Activated CD4-positive, alpha-beta memory T cell treated with anti-CD3 and anti-CD28 coated beads, Interleukin-2, amount 10 ng/mL, durations not matched to agents 7 days and 5 days (primary cell): ENCODE measurements around the gene PPT1. TPM values are rescaled to one million over a fixed set of nuclear protein-coding genes. Genes with fewer than 3 reads are reported as not detected.
"Not testable (repeated sequence)": the region's sequence is repeated elsewhere in the genome, so short reads cannot be mapped to it uniquely, and the experiment has no call there.

ENCODE experiments used
- CTCF ChIA-PET: fragments of 350-600 bp; sonication (Branson Sonifier 250); formaldehyde crosslinking; loops from one replicate; lab custom pipeline; 2021; ENCODE audit warnings: antibody characterized with exemption, inconsistent platforms; lab: Charles Lee
- POLR2A ChIA-PET: fragments of 350-600 bp; sonication (Branson Sonifier 250); formaldehyde crosslinking; loops from one replicate; lab custom pipeline; 2021; ENCODE audit warnings: antibody characterized with exemption; lab: Charles Lee
- DNase-seq: peaks from one replicate; pipeline ENCODE4 v3.0.0-alpha.2; 2020
- H3K27ac Mint-ChIP-seq: one replicate; pipeline ENCODE4 v1.8.0; 2021; ENCODE audit warnings: mild to moderate bottlenecking, mixed read lengths
- H3K27me3 Mint-ChIP-seq: one replicate; pipeline ENCODE4 v1.8.0; 2021; ENCODE audit warnings: mixed read lengths
- H3K36me3 Mint-ChIP-seq: one replicate; pipeline ENCODE4 v1.8.0; 2021; ENCODE audit warnings: low read depth, mixed read lengths
- H3K4me1 Mint-ChIP-seq: one replicate; pipeline ENCODE4 v1.8.0; 2021; ENCODE audit warnings: mixed read lengths
- H3K4me3 Mint-ChIP-seq: one replicate; pipeline ENCODE4 v1.8.0; 2021; ENCODE audit warnings: mild to moderate bottlenecking, mixed read lengths
- H3K9me3 Mint-ChIP-seq: one replicate; pipeline ENCODE4 v1.8.0; 2021; ENCODE audit warnings: mixed read lengths
- total RNA-seq, 2 experiments: library from RNA; stranded (reverse); gene quantifications; one replicate each; pipeline ENCODE4 v1.2.3, GENCODE V29; 2021

PPT1 gene
- total RNA-seq, 2 experiments from 2014 or later = 76.9 to 83.4 TPM

DNA sequence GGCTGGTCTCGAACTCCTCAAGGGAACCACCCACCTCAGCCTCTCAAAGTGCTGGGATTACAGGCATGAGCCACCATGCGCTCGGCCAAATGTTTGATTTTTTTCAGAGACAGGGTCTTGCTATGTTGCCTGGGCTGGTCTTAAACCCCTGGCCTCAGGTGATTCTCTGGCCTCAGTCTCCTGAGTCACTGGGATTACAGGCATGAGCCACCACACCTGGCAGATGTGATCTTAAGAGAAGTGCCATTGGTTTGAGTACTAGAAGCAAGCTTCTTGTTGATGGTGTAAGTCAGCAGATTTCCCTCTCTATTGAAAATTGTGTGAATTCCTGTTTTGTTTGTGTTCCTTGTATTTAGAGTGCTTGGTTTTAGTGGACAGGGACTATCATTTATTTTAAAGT is 51.3 kb downstream of the PPT1 start:
- Mint-ChIP-seq H3K9me3 (no peaks in the 10 kb centered on the region), H3K27me3 (no peaks in the 10 kb centered on the region), H3K4me3 (peak overlapping the region; percentile 88), H3K4me1 (peaks cover 76% of the 10 kb centered on the region), H3K36me3 (peaks cover 86% of the 10 kb centered on the region), H3K27ac (peak overlapping the region; percentile 60)
- ChIA-PET CTCF (interaction anchor here (0.7 kb wide), 1 partner anchor 11 kb away, joined by 5 read pairs; no protein-coding TSS in a partner anchor), POLR2A (interaction anchor here (2.5 to 14.1 kb wide), 2 partner anchors 16 to 28 kb away, joined by 7 to 253 read pairs; no protein-coding TSS in a partner anchor)
- DNase-seq = no peak

DNA sequence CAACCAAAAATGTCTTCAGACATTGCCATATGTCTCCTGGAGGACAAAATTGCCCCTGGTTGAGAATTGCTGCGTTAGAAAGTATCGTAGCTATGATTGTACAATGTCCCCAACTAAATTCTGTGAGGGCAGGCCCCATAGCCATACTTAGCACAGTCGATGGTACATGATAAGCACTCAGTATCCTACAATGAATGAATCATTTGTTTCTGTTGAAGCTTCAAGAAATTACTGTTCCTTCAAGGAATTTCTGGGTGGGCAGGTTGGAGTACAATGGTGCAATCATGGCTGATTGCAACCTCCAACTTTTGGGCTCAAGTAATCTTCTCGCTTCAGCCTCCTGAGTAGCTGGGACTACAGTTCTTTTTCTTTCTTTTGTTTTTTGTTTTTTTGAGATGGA is 51.9 kb downstream of the PPT1 start:
- Mint-ChIP-seq H3K4me1 (peaks cover 73% of the 10 kb centered on the region), H3K27me3 (no peaks in the 10 kb centered on the region), H3K27ac (peak overlapping the region; percentile 60), H3K9me3 (no peaks in the 10 kb centered on the region), H3K36me3 (peaks cover 89% of the 10 kb centered on the region), H3K4me3 (peak overlapping the region; percentile 88)
- CTCF ChIA-PET = interaction anchor here (0.7 to 2.4 kb wide), 4 partner anchors 11 to 16 kb away, joined by 3 to 7 read pairs (median 5); no protein-coding TSS in a partner anchor
- POLR2A ChIA-PET = interaction anchor here (2.5 to 14.1 kb wide), 2 partner anchors 17 to 29 kb away, joined by 7 to 253 read pairs; no protein-coding TSS in a partner anchor
- DNase-seq = no peak

DNA sequence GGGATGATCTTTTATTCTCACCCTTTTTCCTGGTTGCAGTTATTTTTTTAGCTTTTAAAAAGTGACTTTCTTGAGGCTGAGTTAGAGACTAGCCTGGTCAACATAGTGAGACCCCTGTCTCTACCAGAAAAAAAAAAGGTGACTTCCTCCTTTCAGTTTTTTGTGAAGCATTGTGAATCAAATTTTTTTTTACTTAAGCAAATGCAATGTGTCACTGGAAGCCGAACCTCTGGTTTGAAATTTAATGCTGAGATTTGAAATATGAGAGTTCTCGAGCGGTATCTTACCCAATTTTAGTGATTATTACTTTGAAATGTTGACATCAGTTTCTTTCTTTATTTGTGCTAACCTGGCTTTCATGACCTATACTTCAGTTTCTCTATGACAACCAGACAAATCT is 52.9 kb downstream of the PPT1 start:
- no peaks in the 10 kb centered on the region for H3K9me3 Mint-ChIP-seq
- H3K4me1 Mint-ChIP-seq = peaks cover 68% of the 10 kb centered on the region
- no peak for DNase-seq
- peak overlapping the region; percentile 88 for H3K4me3 Mint-ChIP-seq
- no peaks in the 10 kb centered on the region for H3K27me3 Mint-ChIP-seq
- peak overlapping the region; percentile 74 for H3K27ac Mint-ChIP-seq
- CTCF ChIA-PET = interaction anchor here (1.7 to 2.4 kb wide), 2 partner anchors 12 to 14 kb away, joined by 5 to 7 read pairs; no protein-coding TSS in a partner anchor
- POLR2A ChIA-PET = interaction anchor here (1.0 to 14.1 kb wide), 3 partner anchors 8 to 30 kb away, joined by 3 to 253 read pairs (median 7); no protein-coding TSS in a partner anchor
- H3K36me3 Mint-ChIP-seq = peaks cover 82% of the 10 kb centered on the region

DNA sequence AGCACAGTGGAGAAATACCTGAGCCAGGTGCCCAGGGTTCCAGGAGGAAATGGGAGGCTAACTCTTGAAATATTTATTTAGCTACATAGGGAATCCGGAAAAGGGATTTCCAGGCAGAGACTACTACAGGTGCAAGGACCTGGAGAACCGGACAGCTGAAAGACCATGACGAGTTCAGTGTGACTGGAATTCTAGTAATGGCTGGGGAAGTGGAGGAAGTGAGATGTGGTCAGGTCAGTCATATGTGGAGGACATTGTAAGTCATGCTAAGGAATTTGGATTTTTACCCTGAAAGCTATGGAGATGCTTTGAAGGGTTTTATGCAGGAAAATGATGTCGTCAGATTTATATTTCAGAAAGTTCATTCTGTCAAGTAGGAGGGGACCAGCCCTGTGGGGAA is 54.7 kb downstream of the PPT1 start:
- Mint-ChIP-seq H3K27ac (peak overlapping the region; percentile 70), H3K4me3 (peak overlapping the region; percentile 88), H3K27me3 (no peaks in the 10 kb centered on the region), H3K36me3 (peaks cover 74% of the 10 kb centered on the region), H3K9me3 (no peaks in the 10 kb centered on the region), H3K4me1 (peaks cover 63% of the 10 kb centered on the region)
- ChIA-PET POLR2A (interaction anchor here (1.0 to 14.1 kb wide), 5 partner anchors 8 to 344 kb away, joined by 3 to 253 read pairs (median 38); partner anchors contain the start of gene MYCL), CTCF (interaction anchor here (0.7 to 1.5 kb wide), 4 partner anchors 8 to 66 kb away, joined by 3 to 4 read pairs (median 3); no protein-coding TSS in a partner anchor)
- no peak for DNase-seq

DNA sequence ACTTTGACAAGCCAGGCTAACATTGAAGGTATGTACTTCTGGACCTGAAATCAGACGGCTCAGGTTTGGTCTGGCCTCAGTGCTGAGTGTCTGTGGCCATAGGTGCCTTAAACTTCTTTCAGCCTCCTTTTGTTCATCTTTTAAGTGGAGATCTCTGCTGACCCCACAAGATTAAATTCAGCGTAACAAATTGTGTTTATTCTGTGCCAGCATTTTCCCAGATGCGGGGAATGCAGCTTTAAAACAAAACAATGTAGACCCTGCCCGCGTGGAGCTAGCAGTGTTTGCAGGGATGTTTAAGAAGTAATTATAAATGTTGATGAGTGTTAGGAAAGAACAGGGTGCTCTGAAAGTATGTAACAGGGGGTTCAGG is 55.6 kb downstream of the PPT1 start:
- H3K4me3 Mint-ChIP-seq = peak overlapping the region; percentile 88
- peaks cover 71% of the 10 kb centered on the region for H3K36me3 Mint-ChIP-seq
- H3K9me3 Mint-ChIP-seq = no peaks in the 10 kb centered on the region
- CTCF ChIA-PET = interaction anchor here (0.6 to 2.2 kb wide), 5 partner anchors 8 to 122 kb away, joined by 3 to 8 read pairs (median 4); no protein-coding TSS in a partner anchor
- no peaks in the 10 kb centered on the region for H3K27me3 Mint-ChIP-seq
- H3K27ac Mint-ChIP-seq = peak overlapping the region; percentile 95
- POLR2A ChIA-PET = interaction anchor here (1.4 to 14.1 kb wide), 11 partner anchors 9 to 345 kb away, joined by 3 to 253 read pairs (median 7); partner anchors contain the start of genes RLF and SMAP2
- peaks cover 62% of the 10 kb centered on the region for H3K4me1 Mint-ChIP-seq
- no peak for DNase-seq

DNA sequence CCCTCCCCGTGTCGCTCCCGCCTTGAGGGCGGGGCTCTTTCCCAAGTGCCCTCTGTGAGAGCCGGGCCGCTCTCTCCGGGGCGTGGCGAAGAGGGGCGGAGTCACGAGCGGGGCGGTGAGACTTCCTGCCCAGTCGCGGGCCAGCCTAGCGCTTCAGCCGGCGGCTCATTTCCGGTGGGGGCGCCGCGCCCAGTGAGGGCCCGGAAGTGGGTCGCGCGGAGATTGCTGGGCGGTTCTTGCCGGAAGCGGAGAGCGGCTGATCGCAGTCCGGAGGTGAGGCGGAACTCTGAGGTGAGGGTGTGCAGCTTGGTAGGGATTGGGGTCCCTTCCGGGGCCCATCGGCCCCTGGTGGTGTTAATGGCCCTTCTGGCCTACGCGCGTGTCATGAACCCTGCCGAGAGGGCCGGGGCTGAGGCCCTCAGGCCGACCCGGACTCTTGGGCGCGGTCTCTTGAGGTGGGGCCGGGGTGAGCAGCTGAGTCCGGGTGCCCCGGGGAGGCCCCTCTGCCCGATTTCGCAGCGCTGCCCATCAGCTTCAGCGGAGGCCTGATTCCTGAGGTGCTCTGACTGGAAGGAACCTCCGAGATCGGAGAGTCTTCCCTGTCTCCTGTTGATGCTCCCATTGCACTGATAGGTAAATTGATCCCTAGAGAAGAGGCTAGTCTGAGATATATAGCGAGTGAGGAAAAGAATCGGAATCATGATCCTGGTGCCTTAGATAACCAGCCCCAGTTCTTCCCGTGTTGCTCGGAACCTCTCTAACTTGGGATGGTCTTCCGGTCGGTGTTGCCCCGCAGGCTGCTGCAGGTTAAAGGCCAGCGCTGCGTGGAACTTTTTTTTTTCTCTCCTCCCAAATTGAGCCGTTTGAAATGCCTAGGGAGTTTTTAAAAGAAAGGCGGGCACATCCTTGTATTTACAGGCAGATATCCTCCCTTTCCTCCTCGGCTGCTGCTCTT is 56.3 kb downstream of the PPT1 start, which contains the start of gene CAP1:
Gene CAP1 (plus strand): TSS at position 219 of the 955 bp plus-strand sequence. CDS start 18,618 bp downstream, outside the sequence.
- peak within 1 kb of the TSS; percentile 88 for H3K4me3 Mint-ChIP-seq
- peaks cover 56% of the 10 kb centered on the region for H3K4me1 Mint-ChIP-seq
- peak within 1 kb of the TSS; percentile 95 for H3K27ac Mint-ChIP-seq
- DNase-seq = peak; percentile 100
- H3K36me3 Mint-ChIP-seq = peaks cover 65% of the 10 kb centered on the region
- POLR2A ChIA-PET = interaction anchor here (0.5 to 14.1 kb wide), 34 partner anchors 9 to 939 kb away, joined by 3 to 253 read pairs (median 6); partner anchors contain the start of genes CTPS1, MFSD2A, MYCL and NFYC
- CTCF ChIA-PET = interaction anchor here (0.6 to 2.2 kb wide), 7 partner anchors 9 to 158 kb away, joined by 3 to 8 read pairs (median 4); no protein-coding TSS in a partner anchor
- H3K27me3 Mint-ChIP-seq = no peaks in the 10 kb centered on the region
- H3K9me3 Mint-ChIP-seq = no peaks in the 10 kb centered on the region

DNA sequence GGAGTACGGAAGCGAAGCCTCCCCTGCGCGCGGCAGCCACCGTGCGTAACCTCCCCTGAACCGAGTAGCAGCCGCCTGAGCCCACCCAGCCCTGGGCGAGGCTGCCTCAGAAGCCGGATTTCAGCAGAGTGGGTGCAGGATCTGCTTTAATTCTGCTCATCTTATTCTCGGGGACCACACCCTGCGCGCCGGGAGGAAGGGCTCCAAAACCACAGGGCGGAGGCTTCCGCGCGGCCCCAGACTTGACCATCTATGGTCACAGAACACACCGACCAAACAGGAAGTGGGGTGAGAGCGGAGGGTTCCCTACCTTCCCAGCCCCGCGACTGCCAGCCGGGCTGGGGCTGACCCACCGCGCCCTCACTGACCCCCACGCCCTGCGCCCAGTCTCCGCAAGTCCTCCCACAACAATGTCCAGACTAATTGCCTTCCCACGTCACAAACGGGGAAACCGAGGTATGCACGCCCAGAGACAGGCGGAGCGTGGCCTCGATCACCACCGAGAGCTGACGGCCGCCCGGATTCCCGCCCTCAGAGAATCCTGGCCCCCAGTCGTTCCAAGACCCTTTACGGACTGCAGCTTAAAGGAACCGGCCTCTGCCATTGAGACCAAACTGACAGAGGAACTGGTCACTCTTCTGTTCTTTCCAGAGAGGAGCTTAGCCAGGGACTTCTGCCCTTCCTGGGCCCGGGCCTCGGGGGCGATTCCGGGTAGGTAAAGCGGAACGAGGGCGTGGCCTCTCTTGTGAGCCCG is 57.1 kb downstream of the PPT1 start:
- H3K9me3 Mint-ChIP-seq = no peaks in the 10 kb centered on the region
- H3K27me3 Mint-ChIP-seq = no peaks in the 10 kb centered on the region
- CTCF ChIA-PET = interaction anchor here (0.6 to 2.2 kb wide), 9 partner anchors 10 to 299 kb away, joined by 3 to 8 read pairs (median 4); no protein-coding TSS in a partner anchor
- H3K4me3 Mint-ChIP-seq = peak overlapping the region; percentile 88
- peak; percentile 91 for DNase-seq
- POLR2A ChIA-PET = interaction anchor here (0.5 to 14.1 kb wide), 41 partner anchors 9 to 940 kb away, joined by 3 to 253 read pairs (median 5); partner anchors contain the start of genes CTPS1, MFSD2A, MYCL and NFYC
- peaks cover 56% of the 10 kb centered on the region for H3K36me3 Mint-ChIP-seq
- H3K4me1 Mint-ChIP-seq = peaks cover 51% of the 10 kb centered on the region
- peak overlapping the region; percentile 95 for H3K27ac Mint-ChIP-seq

DNA sequence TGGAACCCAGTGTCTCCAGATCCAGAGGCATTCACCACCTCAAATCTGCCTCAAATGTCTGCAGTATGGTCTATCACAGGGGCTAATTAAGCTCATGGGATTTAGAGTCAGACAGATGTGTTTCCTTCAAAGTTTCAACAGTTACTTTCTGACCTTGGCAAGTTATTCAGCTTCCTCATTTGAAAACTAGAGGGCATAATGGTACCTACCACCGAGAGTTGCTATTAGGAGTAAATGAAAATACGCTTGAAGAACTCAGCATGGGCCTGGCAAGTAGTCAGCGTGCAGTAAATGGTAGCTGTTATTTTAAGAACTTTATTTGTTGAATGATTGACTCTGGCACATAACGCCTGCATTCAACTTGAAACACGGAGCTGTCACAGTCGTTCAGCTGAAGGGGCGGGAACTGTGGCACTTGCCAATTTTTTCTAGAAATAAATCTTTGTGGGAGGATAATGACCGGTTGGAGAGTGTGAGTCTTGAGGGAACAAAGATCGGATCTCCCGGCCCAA is 57.8 kb downstream of the PPT1 start:
- Mint-ChIP-seq H3K4me3 (peak overlapping the region; percentile 88), H3K36me3 (peaks cover 50% of the 10 kb centered on the region), H3K27ac (peak overlapping the region; percentile 95), H3K9me3 (no peaks in the 10 kb centered on the region), H3K4me1 (peaks cover 53% of the 10 kb centered on the region), H3K27me3 (no peaks in the 10 kb centered on the region)
- DNase-seq = no peak
- CTCF ChIA-PET = interaction anchor here (0.6 to 2.2 kb wide), 9 partner anchors 10 to 299 kb away, joined by 3 to 8 read pairs (median 4); no protein-coding TSS in a partner anchor
- POLR2A ChIA-PET = interaction anchor here (0.7 to 14.1 kb wide), 30 partner anchors 9 to 941 kb away, joined by 3 to 253 read pairs (median 7); partner anchors contain the start of genes CTPS1, MFSD2A, NFYC and PPIE

DNA sequence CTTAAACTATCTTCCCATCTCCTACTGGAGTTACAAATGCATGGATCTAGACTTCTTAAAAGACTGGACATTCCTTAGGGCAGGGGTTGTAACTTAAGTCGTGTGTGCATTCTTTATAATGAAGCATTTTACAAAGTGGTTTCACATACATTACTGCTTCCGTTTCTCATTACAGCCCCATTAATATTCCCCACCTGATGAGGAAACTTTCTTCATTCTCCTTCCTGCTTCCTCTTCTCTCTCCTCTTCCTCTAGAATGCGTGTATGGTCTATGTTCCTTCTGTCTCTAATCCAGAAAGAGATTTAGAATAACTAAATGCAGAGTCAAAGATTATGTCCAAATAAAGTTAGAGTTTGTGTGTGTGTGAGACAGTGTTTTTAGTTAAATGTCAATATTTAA is 58.4 kb downstream of the PPT1 start:
- H3K36me3 Mint-ChIP-seq = peaks cover 44% of the 10 kb centered on the region
- no peaks in the 10 kb centered on the region for H3K27me3 Mint-ChIP-seq
- ChIA-PET POLR2A (interaction anchor here (0.7 to 14.1 kb wide), 20 partner anchors 11 to 494 kb away, joined by 3 to 253 read pairs (median 7); partner anchors contain the start of genes MFSD2A, PPIE, PPT1 and SMAP2), CTCF (interaction anchor here (0.6 to 1.6 kb wide), 8 partner anchors 11 to 300 kb away, joined by 3 to 6 read pairs (median 4); no protein-coding TSS in a partner anchor)
- peaks cover 51% of the 10 kb centered on the region for H3K4me1 Mint-ChIP-seq
- no peaks in the 10 kb centered on the region for H3K9me3 Mint-ChIP-seq
- H3K27ac Mint-ChIP-seq = peak overlapping the region; percentile 95
- DNase-seq = no peak
- H3K4me3 Mint-ChIP-seq = peak overlapping the region; percentile 15

DNA sequence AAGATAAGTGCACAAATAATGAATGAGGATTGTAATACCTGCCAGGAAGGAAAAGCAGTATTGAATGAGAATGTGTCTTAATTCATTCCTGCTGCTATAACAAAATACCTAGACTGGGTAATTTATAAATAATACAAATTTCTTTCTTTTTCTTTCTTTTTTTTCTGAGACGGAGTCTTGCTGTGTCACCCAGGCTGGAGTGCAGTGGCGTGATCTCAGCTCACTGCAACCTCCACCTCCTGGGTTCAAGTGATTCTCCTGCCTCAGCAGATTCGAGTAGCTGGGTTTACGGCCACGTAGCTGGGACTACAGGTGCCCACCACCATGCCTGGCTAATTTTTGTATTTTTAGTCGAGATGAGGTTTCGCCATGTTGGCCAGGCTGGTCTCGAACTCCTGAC is 59.8 kb downstream of the PPT1 start:
- Mint-ChIP-seq H3K27ac (peak overlapping the region; percentile 2), H3K36me3 (peaks cover 30% of the 10 kb centered on the region), H3K4me1 (peaks cover 45% of the 10 kb centered on the region)
- CTCF ChIA-PET = interaction anchor here (1.3 to 1.6 kb wide), 2 partner anchors 9 to 117 kb away, joined by 3 read pairs; no protein-coding TSS in a partner anchor
- POLR2A ChIA-PET, DNase-seq, H3K27me3 Mint-ChIP-seq, H3K4me3 Mint-ChIP-seq, H3K9me3 Mint-ChIP-seq: not testable (repeated sequence)

DNA sequence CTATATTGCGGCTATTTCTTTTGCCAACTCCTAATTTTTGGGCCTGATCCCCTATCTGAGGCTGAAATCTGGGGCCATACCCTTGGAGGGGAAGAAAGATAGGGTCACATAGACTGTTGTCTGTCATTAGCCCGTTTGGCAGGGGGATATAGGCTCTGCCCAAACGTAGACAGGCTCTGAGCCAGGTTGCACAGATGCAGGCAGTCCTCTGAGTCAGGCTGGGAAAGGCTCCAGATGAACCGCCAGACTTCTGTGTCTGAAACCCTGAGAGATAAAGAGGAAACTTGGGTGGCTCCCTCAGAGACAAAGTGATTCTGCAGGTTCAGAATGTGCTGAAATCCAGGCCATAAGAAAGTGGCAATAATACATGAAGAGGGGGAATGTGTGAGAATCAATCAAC is 60.5 kb downstream of the PPT1 start:
- H3K27ac Mint-ChIP-seq = no peak overlapping the region
- ChIA-PET POLR2A (no interaction called here), CTCF (no interaction called here)
- H3K36me3 Mint-ChIP-seq = peaks cover 24% of the 10 kb centered on the region
- H3K9me3 Mint-ChIP-seq = no peaks in the 10 kb centered on the region
- no peak overlapping the region for H3K4me3 Mint-ChIP-seq
- DNase-seq = no peak
- H3K4me1 Mint-ChIP-seq = peaks cover 45% of the 10 kb centered on the region
- H3K27me3 Mint-ChIP-seq = no peaks in the 10 kb centered on the region
